SIG-M5 treated with dmso at 0.1 percent for 504 hours (cell line): ENCODE results near the gene MORC4.

ENCODE experiments used
- DNase-seq: peaks from one replicate; lab custom pipeline; 2025; ENCODE audit not compliant: unreplicated experiment; lab: John Stamatoyannopoulos, UW

MORC4 gene

DNA sequence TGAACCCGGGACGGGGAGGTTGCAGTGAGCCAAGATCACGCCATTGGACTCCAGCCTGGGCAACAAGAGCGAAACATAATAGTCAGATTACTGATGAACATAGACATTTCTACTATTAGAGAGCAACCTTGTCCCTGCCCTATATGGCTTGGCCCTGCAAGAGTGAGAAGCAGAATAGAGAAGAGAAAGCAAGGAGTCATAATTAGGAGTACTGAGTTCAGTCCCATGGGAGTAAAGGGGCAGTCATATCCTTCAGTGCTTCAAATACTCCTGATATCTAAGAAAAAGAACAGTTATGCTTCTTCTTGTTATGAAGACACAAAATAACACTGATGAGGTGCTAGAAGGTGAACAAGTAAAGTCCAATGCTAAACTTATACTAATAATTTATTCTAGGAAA is 46.0 kb downstream of the MORC4 start:
- no peak for DNase-seq

DNA sequence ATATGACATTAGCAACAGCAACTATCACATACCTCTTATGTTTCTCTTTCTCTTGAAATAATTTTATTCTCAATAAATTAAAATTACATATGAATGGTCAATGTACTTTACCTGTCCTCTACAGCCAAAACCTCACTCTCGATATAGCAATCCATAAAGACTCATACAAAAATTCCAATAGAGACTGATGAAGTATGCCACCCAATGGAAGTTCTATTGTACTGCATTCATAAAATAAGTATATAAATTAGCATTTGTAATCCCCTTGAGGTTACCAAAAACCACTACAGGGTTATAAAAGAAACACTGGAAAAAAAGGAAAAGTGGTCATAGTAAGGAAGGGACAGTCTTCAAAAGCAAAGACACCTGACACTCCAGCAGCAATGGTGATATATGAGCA is 47.0 kb downstream of the MORC4 start:
- DNase-seq, result peak; percentile 2

DNA sequence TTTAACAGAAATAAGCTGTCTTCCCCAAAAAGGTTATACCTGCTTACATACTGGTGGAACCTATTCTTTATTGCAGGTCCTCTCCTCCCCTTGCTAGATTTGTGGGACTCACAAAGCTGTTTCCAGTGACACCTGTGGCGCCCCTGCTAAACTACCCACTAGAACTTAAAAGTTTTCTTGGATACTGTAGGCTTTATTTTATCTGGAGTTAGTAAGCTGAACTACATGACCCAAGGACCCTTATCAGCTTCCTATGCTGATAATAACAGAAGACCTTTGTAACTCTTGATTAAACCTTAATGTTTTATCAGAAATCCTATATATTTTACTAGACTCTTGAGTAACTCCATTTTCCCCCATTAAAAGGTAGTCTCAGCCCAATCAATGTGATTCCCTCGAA is 47.5 kb downstream of the MORC4 start:
- no peak for DNase-seq

- no peak for DNase-seq
Measured at GRCh38 chrX:106952089-106952488, 47.9 kb downstream of the MORC4 start.

GRCh38 chrX:106951230-106951629 is 48.8 kb downstream of the MORC4 start:
- no peak for DNase-seq

- DNase-seq, result no peak
Measured at GRCh38 chrX:106950381-106950780, 49.6 kb downstream of the MORC4 start.

- no peak for DNase-seq
Measured at GRCh38 chrX:106949366-106949765, 50.6 kb downstream of the MORC4 start.

GRCh38 chrX:106948641-106949040 is 51.4 kb downstream of the MORC4 start:
- no peak for DNase-seq

GRCh38 chrX:106946464-106946863 is 53.5 kb downstream of the MORC4 start:
- no peak for DNase-seq

DNA sequence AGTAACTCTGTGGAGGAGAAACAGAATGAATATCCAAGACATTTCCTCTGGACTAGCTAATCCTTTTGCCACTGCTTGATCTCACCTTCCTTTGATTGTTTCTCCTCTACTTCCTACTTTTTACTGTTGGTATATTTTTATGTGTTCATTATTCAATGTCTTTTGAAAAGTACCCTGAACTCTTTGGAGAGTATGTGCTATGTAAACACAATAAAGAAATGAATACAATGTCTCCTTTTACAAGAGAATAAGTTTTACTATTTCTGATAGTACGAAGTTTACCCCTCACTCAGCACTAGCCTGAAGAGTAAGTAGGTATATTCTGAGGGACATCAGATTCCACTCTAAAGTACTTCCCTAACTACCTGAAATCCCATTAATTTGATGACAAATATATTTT is 59.9 kb downstream of the MORC4 start:
- DNase-seq, result no peak

- no peak for DNase-seq
Measured at GRCh38 chrX:106939566-106939965, 60.4 kb downstream of the MORC4 start.

DNA sequence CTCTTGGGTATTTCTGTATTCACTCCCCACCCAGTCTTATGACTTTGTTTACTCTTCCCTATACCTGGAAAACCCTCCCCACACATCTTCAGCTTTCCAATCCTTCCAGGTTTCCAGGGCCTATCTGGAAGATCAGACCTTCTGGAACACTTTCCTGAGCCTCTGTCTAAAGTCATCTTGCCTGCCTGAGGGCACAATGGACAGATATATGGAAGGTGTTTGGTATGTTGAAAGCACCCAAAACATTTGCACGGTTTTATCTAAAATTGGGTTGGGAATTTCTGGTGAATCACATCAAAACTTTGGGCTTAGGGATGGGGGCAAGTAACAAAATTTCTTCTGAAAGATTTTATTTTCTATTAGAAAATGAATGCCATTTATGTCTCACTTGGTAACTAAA is 63.8 kb downstream of the MORC4 start:
- no peak for DNase-seq

GRCh38 chrX:106935175-106935574 is 64.8 kb downstream of the MORC4 start:
- DNase-seq, result no peak

DNA sequence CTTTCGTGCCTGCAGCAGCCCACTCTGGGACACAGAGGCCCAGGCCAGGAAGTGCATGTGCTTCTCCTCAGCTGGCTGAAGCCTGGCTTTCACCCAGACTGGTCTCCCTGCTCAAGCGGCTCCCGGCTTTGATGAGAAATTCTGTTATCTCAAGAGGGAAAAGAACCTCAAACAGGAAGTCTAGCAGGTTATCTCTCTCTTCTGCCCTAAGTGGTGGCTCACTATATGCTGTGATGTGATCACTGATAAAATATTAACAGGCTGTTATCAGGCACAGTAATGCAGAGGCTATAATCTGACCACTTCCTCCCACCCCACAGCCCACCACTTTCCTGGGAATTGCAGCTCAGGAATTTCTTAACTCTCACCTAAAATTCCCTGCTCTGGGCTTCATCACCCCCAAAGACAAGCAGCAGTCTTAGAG is 66.5 kb downstream of the MORC4 start:
- no peak for DNase-seq

- DNase-seq, result no peak
Measured at GRCh38 chrX:106932960-106933537, 67.0 kb downstream of the MORC4 start.

GRCh38 chrX:106932492-106932923 is 67.5 kb downstream of the MORC4 start:
- DNase-seq, result no peak

DNA sequence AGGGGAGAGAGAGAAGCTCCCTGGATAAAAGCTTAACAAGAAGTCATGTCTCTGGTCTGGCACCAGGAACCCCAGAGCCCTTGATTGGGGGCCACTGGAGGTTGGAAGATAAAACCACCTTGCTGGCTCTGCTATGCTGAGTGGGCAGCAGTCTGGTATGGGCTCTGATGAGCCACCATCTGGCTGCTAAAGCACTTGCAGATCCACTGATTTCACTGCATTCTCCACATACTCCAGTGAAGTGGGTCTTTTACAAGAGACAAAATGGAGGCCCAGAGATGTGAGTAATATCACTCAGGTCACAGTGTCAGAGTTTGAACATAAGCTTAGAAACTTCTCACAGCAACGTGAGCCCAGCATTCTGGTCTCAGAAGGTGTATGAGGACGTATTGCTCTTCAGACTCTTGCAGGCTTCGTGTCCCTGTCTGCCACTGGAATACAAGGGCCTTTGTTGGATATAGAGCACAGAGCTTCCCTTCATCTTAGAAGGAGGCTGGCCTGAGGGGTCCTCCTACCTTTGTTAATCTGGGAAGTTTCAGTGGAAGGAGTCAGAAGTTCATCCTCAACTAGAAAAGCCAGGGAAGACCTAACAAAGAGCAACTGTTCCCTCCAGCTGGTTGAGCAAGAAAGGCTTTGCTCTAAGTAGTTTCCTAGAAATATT is 68.1 kb downstream of the MORC4 start:
- DNase-seq, result no peak

DNA sequence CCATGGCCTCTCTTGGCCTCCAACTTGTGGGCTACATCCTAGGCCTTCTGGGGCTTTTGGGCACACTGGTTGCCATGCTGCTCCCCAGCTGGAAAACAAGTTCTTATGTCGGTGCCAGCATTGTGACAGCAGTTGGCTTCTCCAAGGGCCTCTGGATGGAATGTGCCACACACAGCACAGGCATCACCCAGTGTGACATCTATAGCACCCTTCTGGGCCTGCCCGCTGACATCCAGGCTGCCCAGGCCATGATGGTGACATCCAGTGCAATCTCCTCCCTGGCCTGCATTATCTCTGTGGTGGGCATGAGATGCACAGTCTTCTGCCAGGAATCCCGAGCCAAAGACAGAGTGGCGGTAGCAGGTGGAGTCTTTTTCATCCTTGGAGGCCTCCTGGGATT is 71.8 kb downstream of the MORC4 start:
- DNase-seq, result no peak

DNA sequence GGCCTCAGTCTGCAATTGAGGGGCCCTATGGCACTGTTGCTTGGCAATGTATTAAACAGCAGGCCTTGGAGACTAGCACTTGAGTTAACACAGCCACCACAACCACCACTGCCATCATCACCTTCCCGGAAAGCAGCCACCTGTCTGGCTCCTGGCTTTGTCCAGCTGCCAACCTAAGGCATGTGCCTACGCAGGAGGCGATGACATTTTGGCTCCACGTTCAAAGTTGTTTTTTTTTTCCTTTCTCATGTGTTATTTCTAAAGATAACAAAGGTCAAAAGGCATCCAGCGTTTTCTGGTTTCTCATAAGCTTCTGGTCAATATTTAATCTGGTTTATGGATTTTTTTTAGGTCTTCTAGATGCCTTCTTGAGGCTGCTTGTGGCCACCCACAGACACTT is 72.3 kb downstream of the MORC4 start:
- DNase-seq, result no peak

DNA sequence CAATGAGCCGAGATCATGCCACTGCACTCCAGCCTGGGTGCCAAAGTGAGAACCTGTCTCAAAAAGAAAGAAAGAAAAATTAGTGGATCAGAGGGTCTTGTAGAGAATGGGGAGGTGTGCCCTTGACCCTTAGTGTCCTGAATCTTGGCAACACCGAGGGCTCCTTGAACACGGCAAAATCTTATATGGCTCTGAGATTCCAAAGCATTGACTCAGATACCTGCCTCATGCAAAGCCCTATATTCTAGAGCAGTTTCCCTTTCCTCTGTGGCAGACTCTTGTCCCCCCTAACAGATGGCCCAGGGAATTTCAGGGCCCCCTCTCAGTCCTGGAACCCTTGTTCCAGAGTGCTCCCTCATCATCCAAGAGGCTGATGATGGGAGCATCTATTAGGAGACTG is 73.0 kb downstream of the MORC4 start:
- DNase-seq, result no peak

- no peak for DNase-seq
Measured at GRCh38 chrX:106921637-106922036, 78.4 kb downstream of the MORC4 start.

DNA sequence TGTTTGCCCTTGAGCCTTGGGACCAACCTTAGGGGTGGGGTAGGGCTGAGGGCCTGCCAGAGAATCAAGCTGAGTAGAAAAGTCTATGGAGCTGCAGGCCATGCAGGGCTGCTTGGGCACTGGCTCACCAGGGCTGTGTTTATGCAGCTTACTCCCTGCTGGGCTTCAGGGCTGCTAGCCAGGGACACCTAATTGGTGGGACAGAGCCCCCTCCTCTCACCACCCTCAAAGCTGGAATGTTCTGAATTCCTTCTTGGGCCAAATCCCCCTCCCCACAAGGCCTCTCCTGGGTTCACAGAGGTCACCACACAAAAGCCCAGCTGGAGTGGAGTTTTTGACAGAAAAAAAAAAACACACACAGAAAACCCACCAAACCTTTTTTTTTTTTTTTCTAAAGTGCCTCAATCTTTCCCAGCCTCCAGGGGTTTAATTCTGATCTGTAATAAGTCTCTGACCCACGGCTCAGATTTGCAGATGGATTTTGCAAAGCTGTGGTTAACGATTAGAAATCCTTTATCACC is 80.0 kb downstream of the MORC4 start, which contains the start of gene CLDN2:
TSS of gene CLDN2 (plus strand) at position 471 of the 521 bp plus-strand sequence. CDS start 7,827 bp downstream, outside the sequence.
- DNase-seq, result no peak
